GM10266 (cell line): Measurements from ENCODE around the gene XPO1.

Experiments used
- DNase-seq: peaks from one replicate; pipeline ENCODE4 v3.0.0; 2012; ENCODE audit errors: extremely low spot score
- TF ChIP-seq, protein P1 (sequence below): IDR thresholded peaks from 2 replicates; pipeline ENCODE4 v1.5.1; 2012; ENCODE audit warnings: mild to moderate bottlenecking, low read depth; ENCODE audit not compliant: control insufficient read depth, insufficient read depth; ENCODE audit errors: missing control alignments

The XPO1 gene

GRCh38 chr2:61535449-61535848, 2.7 kb downstream of the XPO1 start:
- DNase-seq = no peak
- TF ChIP-seq, protein P1, sequence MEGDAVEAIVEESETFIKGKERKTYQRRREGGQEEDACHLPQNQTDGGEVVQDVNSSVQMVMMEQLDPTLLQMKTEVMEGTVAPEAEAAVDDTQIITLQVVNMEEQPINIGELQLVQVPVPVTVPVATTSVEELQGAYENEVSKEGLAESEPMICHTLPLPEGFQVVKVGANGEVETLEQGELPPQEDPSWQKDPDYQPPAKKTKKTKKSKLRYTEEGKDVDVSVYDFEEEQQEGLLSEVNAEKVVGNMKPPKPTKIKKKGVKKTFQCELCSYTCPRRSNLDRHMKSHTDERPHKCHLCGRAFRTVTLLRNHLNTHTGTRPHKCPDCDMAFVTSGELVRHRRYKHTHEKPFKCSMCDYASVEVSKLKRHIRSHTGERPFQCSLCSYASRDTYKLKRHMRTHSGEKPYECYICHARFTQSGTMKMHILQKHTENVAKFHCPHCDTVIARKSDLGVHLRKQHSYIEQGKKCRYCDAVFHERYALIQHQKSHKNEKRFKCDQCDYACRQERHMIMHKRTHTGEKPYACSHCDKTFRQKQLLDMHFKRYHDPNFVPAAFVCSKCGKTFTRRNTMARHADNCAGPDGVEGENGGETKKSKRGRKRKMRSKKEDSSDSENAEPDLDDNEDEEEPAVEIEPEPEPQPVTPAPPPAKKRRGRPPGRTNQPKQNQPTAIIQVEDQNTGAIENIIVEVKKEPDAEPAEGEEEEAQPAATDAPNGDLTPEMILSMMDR = no peak

GRCh38 chr2:61534926-61535325, 3.2 kb downstream of the XPO1 start:
- DNase-seq = no peak
- TF ChIP-seq, protein P1 = no peak

GRCh38 chr2:61530749-61531148, 7.4 kb downstream of the XPO1 start:
- TF ChIP-seq, protein P1 = no peak
- DNase-seq = no peak

GRCh38 chr2:61529944-61530735, 8.0 kb downstream of the XPO1 start:
- no peak for DNase-seq

DNA sequence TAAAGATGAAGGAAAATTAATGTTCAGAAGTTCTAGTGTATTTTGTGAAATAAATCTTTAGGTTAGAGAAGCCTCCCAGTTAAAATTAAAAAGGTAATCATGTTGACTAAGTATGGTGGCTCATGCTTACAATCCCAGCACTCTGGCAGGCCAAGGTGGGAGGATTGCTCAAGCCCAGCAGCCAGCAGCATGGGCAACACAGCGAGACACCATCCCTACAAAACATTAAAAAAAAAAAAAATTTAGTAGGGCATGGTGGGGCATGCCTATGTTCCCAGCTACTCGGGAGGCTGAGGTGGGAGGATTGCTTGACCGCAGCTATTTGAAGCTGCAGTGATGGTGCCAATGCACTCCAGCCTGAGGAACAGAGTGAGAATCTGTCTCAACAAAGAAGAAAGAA, 17.9 kb downstream of the XPO1 start:
- DNase-seq = no peak
- TF ChIP-seq, protein P1 = no peak

More at GRCh38 chr2:61529944-61530735, 8.0 kb downstream of the XPO1 start:
- TF ChIP-seq, protein P1 = no peak

- TF ChIP-seq, protein P1 = no peak
- no peak for DNase-seq
These were observed 25.3 kb downstream of the XPO1 start for GRCh38 chr2:61512768-61513398.

DNA sequence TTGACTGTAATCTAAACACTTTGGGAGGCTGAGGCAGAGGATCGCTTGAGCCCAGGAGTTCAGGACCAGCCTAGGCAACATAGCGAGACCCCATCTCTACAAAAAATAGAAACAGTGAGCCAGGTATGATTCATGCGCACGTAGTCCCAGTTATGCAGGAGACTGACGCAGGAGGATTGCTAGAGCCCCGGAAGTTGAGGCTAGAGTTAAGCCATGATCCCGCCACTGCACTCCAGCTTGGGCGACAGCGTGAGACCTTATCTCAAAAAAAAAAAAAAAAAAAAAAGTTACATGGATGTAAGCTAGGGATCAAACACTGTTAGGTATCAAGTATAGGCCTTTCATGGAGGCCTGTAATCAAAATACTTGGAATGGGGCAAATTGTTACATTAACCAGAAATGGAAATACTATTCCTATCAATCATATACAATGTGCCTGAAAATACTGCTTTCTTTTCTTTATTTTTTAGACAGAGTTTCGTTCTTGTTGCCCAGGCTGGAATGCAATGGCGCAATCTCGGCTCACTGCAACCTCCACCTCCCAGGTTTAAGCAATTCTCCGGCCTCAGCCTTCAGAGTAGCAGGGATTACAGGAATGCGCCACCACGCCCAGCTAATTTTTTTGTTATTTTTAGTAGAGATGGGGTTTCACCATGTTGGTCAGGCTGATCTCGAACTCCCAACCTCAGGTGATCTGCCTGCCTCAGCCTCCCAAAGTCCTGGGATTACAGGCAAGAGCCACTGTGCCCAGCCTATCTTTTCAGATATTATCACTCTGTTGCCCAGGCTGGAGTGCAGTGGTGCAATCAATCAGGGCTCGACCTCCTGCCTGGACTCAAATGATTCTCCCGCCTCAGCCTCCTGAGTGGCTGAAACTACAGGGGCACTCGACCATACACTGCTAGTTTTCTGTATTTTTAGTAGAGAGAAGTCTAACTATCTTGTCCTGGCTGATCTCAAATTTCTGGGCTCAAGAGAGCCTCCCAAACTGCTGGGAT, 27.2 kb downstream of the XPO1 start:
- DNase-seq = no peak

More for the DNA sequence above, 27.2 kb downstream of the XPO1 start:
- TF ChIP-seq, protein P1 = no peak
